HG03135 (cell line): ENCODE data around the gene GABRP.
A peak's percentile ranks its signal among the peaks of the same experiment; 100 is the strongest.
"Not testable (repeated sequence)": the region's sequence is repeated elsewhere in the genome, so short reads cannot be mapped to it uniquely, and the experiment has no call there.

Experiments used
- ATAC-seq: cut with Tn5 transposase; IDR thresholded peaks from one replicate; pipeline ENCODE4 v1.9.1; 2021; ENCODE audit warnings: mild to moderate bottlenecking, moderate library complexity; ENCODE audit not compliant: unreplicated experiment

The GABRP gene

GRCh38 chr5:170754508-170754907, 29.0 kb upstream of the GABRP start:
- not testable (repeated sequence) for ATAC-seq

- no peak for ATAC-seq
These were observed 27.7 kb upstream of the GABRP start for GRCh38 chr5:170755679-170756456.

- ATAC-seq: no peak
These were observed 26.8 kb upstream of the GABRP start for GRCh38 chr5:170756691-170757090.

- peak; percentile 80 for ATAC-seq
These were observed 26.3 kb upstream of the GABRP start for GRCh38 chr5:170757182-170757601.

GRCh38 chr5:170757669-170758068, 25.9 kb upstream of the GABRP start:
- ATAC-seq: no peak

- no peak for ATAC-seq
These were observed 25.0 kb upstream of the GABRP start for GRCh38 chr5:170758481-170758880.

- ATAC-seq: no peak
These were observed 23.4 kb upstream of the GABRP start for GRCh38 chr5:170760113-170760512.

DNA sequence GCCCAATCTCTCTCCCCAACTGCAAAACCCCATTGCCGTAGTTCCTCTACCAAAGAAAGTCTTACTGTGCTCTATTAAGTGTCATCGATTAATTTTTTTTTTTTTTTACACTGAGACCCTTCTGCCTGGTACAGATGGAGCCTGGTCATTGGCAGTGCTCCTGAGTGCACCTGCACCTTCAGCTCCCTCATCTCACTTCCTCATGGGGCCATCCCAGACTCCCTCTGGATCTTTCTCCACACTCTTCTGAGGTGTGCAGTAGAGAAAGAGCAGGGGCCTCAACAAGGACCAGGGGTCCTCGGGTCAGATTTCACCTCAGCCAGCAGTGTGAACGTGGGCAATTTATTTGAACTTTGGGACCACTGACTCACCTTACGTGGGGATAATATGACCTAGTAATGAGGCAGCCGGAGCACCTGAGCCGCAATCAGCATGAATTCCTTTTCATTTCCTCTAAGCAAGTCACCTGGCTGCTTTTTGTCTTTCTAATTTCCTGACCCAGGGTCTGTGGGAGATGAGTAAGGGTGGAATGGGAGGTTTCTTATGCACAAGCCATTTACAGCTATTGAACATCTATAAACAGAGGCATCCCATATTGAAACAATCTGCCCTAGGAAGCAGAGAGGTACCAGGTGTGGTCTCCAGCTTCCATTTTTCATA, 22.3 kb upstream of the GABRP start:
- ATAC-seq: no peak

GRCh38 chr5:170761708-170762066, 21.8 kb upstream of the GABRP start:
- no peak for ATAC-seq

DNA sequence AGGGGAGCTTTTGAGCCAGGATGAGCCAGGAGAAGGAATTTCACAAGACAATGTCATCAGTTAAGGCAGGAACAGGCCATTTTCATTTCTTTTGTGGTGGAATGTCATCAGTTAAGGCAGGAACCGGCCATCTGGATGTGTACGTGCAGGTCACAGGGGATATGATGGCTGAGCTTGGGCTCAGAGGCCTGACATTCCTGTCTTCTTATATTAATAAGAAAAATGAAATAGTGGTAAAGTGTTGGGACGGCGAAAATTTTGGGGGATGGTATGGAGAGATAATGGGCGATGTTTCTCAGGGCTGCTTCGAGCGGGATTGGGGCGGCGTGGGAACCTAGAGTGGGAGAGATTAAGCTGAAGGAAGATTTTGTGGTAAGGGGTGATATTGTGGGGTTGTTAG, 21.2 kb upstream of the GABRP start:
- not testable (repeated sequence) for ATAC-seq

GRCh38 chr5:170765868-170766267, 17.7 kb upstream of the GABRP start:
- ATAC-seq: not testable (repeated sequence)

- ATAC-seq: no peak
These were observed 14.3 kb upstream of the GABRP start for GRCh38 chr5:170769246-170769645.

GRCh38 chr5:170769898-170770416, 13.6 kb upstream of the GABRP start:
- no peak for ATAC-seq

- no peak for ATAC-seq
These were observed 12.0 kb upstream of the GABRP start for GRCh38 chr5:170771496-170771895.

DNA sequence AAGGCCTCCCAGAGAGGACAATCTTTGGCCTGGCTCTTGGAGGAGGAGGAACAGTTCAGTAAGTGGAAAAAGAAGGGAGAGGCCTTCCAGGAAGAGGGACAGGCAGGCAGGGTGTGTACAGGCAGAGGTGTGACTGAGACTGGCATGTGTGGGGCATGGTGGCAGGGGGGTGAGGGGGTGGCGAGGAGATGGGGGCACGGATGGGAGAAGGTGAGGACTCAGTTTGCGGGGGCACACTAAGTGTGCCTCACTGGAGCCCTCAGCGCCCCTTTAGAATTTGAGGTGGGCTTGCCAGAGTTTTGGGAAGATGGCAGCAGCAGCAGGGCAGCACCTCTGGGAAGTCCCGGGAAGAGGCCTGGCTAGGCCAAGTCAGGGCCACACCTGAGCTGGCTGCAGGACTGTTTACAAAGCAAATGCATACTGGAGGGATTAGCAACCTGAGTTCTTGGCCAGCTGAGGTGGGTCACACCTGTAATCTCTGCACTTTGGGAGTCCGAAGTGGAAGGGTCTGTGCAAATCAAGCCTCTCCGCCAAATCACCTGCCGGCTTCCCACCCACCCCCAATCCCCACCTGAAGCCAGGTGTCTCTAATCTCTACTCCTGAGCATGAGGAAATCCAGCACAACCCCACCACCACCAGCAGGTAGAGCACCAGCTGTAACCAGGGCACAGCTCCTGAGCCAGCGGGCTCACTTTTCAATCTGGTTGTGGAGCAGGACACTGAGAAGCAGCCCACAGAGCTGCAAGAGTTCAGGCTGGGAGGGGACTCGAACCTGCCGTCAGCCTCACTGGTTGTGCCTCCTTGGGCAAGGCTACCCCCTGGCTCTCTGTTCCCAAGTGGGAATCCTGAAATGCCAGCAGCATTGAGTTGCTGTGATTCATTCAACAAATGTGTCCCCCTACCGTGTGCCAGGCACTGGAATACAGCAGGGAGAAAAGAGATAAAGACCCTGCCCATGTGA, 10.2 kb upstream of the GABRP start:
- ATAC-seq: no peak

GRCh38 chr5:170774831-170775230, 8.7 kb upstream of the GABRP start:
- ATAC-seq: no peak

DNA sequence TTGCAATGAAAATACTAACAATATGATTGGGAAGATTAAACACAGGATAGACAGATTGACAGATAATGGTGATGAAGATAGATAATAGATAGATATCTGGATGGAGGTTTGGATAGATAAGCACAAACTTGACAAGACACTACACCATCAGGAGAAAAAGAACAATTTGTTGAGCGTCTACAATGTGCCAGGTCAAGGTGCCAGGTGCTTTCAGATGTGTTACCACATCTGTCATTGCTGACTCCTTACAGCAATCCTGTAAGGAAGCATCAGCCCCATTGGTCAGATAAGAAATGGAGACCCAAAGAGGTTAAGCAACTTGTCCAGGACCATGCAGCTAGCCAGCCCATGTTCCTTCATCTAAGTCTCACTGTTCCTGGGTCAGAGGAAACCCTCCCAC, 1.6 kb upstream of the GABRP start:
- ATAC-seq: no peak

- ATAC-seq: no peak
These were observed 1.1 kb upstream of the GABRP start for GRCh38 chr5:170782438-170782837.

DNA sequence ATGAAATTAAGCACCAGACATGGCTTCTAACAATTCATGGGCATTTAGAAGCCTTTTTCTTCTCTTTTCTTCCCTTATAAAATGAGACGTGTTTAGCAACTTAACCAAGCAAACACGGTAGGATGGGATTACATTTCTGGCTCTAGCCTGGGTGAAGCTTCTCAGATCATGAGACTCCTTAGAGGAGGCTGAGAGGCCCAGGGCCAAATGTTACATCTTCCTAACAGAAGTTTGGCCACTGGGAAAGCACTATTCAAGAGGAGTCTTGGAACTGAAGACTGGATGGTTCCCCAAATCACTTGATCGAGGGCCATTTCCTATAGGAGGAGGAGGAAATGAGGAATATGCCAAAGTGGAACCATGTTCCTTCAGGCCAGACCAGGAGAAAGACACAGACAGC, 1.9 kb downstream of the GABRP start:
- ATAC-seq: no peak

GRCh38 chr5:170787216-170787615, 3.7 kb downstream of the GABRP start:
- ATAC-seq: no peak

DNA sequence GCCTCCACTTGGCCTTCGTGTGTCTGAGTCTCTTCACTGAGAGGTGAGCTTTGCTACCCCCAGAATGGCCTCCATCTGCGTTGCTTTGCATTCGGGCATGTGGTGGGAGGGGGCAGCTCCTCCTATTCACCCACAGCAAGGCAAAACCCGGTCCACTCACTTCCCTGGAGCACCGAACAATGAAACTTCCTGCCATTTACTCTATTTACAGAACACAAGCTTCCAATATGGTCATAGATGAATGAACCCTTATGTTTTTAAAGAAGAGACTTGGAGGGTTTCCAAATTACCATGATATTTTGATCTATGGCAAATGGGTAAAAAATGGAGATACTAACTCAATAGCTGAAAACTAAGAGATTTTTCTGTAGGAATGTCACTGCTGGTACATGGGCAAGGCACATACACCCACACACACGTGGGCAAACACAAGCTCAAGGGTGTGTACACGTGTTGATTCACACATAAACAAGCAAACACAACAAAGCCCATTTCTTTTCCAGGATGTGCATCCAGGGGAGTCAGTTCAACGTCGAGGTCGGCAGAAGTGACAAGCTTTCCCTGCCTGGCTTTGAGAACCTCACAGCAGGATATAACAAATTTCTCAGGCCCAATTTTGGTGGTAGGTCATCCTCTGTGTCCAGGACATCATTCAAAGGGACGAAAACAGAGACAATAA, 5.2 kb downstream of the GABRP start:
- no peak for ATAC-seq
